GM19467 (cell line): ENCODE measurements around the gene DAW1.

ENCODE experiments used
- ATAC-seq: cut with Tn5 transposase; IDR thresholded peaks from one replicate; pipeline ENCODE4 v1.9.1; 2021; ENCODE audit warnings: mild to moderate bottlenecking, moderate library complexity; ENCODE audit not compliant: unreplicated experiment

Gene DAW1

GRCh38 chr2:227861011-227861410 lies 10.4 kb upstream of the DAW1 start:
- ATAC-seq: no peak

- no peak for ATAC-seq
Measured at GRCh38 chr2:227862227-227862740, 9.1 kb upstream of the DAW1 start.

- no peak for ATAC-seq
Measured at GRCh38 chr2:227862741-227863588, 8.5 kb upstream of the DAW1 start.

DNA sequence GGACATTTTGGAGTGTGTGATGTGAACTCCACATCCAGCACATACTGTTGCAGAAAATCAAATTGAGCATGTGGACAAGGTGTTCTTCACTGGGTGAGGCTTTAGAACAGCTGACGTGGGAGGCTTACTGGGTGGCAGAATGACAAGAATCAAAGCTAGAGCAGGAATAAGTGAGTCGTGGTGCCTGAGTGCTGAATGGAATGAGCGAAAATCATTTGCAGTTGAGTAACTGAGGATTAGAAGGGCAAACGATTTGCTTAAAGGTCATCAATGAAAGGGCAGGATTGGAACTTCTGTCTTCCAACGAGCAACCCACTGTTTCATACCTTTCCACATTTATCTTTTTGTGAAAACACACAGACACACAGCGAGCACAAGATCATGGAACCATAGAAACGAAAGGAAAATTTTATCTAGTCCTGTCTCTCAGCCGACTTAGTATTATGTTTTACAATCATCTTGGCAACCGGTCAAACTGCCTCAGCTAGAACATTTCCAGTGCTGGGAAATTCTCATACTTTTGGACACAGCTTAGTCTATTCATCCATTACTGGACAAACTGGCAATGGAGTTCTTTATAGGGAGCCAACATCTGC lies 7.2 kb upstream of the DAW1 start:
- no peak for ATAC-seq

GRCh38 chr2:227865291-227865690 lies 6.1 kb upstream of the DAW1 start:
- no peak for ATAC-seq

DNA sequence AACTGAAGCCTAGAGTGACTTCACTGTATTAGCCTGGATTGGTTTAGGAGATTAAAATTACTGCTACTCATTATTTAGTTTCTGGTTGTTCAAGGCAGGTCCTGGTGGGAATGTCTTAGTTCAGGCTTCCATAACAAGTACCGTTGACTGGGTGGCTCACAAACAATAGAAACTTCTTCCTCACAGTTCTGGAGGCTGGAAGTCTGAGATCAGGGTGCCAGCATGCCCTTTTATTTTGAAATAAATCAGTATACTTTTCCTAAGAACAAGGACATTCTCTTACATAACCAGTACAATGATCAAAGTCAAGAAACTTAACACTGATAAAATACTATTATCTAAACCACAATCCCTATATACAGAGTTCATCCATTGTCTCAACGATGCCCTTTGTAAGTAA lies 4.0 kb upstream of the DAW1 start:
- ATAC-seq: no peak

DNA sequence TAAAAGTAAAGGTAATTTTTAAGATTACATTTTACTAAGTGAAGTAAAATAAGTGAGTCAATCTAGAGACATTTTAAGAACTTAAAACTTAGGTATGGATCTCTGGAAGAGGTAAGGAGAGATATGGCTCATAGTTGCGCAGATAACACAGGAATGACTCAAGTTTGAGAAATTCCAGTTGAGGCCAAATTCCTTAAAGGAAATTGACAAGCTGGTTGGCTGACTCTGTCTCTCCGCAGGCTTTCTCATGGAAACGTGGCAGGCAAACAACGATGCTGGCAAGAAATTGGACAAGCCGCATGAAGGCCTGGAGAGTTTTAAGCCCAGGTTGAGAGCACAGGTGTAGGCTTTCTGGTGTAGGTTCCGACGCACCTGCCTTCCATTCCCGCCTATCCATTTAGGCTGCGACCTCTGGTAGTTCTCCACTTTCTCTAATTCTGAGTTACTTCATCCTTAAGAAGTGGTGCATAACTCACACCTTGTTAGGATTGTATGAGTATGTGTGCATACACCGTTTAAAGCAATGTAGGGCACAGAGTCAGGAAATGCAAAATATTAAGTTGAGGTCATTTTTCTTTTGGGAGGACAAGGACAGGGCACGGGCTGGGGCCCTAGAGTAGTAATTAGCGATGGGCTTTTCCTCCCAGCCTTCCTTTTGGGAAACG lies 589 bp upstream of the DAW1 start:
- no peak for ATAC-seq

DNA sequence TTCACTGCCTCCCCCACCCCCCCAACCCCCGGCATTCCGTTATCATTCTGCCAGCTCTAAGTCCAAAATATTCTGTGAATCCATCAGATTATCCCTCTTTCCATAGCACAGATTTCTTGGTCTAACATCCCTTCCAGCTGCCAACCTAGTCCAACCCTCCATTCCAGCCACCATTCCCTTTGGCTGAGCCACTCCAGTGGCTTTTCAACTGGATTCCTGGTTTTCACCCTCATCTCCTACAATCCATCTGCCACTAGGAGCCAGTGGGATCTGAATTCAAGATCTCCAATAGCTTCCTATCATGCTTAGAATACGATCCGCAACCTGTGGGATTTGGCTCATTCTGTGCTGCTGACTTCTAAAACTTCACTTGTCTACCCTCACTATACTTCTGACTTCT lies 1.2 kb downstream of the DAW1 start:
- no peak for ATAC-seq

DNA sequence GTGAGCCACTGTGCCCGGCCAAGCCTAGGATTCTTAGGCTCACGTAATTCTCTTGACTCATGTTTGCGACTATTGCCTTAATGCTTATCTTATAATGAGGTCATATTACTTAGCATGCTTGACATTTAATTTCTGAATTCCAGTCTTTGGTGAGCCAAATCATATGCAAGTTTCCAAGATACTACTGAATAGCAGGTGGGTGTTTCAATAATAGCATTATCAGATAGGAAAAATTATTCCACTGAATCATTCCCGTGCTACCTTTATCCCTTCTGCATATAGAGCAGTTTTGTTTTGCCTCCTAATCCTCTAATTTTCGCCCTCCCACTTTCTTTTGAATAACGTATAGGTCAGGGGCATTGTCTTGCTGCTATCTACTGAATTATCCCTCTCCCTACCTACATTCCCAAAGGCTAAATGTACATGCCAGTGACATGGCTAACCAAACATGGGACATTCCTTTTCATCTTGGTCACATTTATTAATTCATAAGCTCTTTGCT lies 4.9 kb downstream of the DAW1 start:
- no peak for ATAC-seq

GRCh38 chr2:227877421-227878310 lies 6.2 kb downstream of the DAW1 start:
- ATAC-seq: no peak

- no peak for ATAC-seq
Measured at GRCh38 chr2:227880460-227880859, 9.0 kb downstream of the DAW1 start.

DNA sequence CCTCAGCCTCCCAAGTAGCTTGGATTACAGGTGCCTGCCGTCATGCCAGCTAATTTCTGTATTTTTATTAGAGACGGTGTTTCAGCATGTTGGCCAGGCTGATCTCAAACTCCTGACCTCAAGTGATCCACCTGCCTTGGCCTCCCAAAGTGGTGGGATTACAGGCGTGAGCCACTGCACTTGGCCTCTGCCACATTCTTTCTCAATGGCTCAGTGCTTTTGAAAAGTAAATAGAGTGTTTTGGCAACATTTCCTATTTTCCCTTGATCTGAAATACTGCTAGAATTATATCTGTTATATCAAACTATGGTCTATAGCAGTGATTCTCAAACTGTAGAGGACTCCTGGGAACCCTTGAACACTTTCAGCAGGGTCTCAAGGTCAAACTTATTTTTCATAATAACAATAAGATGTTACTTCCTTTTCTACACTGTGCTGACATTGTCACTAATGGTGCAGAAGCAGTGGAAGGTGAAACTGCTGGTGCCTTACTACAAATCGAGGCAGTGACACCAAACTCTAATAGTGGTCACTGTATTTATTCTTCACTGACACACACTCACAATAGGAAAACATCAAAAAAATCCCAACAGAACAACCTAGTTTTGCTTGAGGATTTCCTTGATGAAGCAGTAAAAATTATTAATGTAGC lies 10.6 kb downstream of the DAW1 start:
- peak; percentile 53 for ATAC-seq

- peak; percentile 89 for ATAC-seq
Measured at GRCh38 chr2:227884511-227884947, 13.1 kb downstream of the DAW1 start.

GRCh38 chr2:227886149-227886548 lies 14.7 kb downstream of the DAW1 start:
- ATAC-seq: no peak

DNA sequence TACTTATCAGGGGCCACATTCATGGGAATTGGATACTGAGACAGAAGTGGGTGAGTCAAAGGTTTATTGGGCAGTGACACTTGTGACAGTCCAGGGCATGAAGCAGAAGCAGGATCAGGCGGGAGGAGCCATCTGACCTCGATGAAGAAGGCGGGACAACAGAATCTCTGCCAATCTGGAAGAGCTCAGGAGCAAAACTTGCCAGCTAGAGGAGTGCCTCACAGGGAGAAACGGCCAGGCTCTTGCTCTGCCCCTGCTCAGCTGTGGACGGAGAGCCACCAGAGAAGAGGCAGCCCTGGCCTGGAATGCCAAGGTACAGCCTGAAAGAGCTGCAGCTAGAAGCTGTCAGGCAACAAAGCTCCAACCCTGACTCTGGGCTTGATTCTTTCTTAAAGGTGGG lies 16.9 kb downstream of the DAW1 start:
- no peak for ATAC-seq

GRCh38 chr2:227889336-227889735 lies 17.9 kb downstream of the DAW1 start:
- no peak for ATAC-seq

DNA sequence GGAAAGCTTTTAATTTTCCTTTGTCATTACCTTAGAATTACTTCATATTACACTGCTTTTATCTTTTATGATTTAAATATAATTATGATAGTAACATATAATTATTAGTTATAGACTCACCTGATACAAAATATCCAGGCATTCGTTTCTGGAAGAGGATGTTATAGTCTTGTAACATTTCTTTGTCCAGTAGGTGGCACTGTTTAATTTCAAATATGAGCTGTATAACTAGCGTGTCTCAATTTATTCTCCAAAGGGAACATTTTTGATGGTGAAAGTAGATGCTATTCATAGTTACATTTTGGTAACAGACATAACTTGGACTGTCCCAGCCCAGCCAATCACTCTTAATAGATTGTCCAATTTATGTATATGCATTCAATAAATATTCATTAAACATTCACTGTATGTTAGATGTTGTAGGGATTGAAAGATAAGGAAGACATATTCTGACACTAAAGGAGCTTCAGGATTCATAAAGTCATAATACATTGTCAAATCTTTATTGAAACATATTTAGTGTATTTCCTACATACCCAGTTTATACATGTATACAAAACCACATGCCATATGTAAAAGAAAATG lies 19.2 kb downstream of the DAW1 start:
- ATAC-seq: peak; percentile 75

GRCh38 chr2:227891673-227892072 lies 20.2 kb downstream of the DAW1 start:
- no peak for ATAC-seq

DNA sequence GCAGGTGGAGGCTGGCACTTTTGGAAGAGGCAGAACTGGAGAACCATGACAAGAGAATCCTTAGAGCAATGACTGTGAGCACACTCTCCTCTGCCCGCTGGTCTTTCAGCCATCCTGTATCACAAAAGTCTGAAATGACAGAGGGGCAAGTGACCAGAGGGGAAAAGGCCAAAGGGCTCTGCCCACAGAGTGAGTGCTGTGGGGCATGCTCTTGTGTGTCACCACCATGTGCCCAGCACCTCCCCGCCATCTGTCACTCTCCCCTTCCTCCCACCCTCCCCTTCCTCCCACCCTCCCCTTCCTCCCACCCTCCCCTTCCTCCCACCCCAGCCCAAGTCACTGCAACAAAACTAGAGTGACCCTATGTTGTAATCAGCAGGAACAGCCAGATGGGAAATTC lies 31.9 kb downstream of the DAW1 start:
- no peak for ATAC-seq

DNA sequence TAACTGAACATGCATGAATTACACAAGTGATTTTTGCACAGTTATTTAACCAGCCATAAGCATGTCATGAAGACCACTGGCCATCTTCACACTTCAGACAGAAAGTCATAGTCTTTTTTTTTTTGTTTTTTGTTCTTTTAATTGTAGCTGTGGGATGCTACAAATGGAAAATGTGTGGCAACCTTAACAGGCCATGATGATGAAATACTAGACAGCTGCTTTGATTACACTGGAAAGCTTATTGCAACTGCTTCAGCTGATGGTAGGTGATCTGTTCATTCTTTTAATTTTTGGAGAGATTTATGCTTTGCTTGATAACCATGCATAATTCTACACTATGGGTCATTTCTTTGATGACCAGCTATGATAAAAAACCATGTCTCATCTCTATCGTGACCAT lies 35.6 kb downstream of the DAW1 start:
- ATAC-seq: no peak
